Suprapubic skin (tissue), 4 donors: ENCODE measurements around the gene IL6. TPM values are rescaled to one million over a fixed set of nuclear protein-coding genes. Genes with fewer than 3 reads are reported as not detected.
A peak's percentile ranks its signal among the peaks of the same experiment; 100 is the strongest.

Experiments
- DNase-seq, 2 donors: peaks; one replicate each; pipeline ENCODE4 v3.0.0-alpha.2; 2019; ENCODE audit warnings: low spot score in 2 of 2
- H3K27ac ChIP-seq: fragments of 200-600 bp; sonication (generic); one replicate; pipeline ENCODE4 v1.5.1; 2019
- H3K27me3 ChIP-seq: fragments of 200-600 bp; sonication (generic); one replicate; pipeline ENCODE4 v1.5.1; 2019
- H3K36me3 ChIP-seq: fragments of 200-600 bp; sonication (generic); one replicate; pipeline ENCODE4 v1.5.1; 2019
- H3K4me1 ChIP-seq: fragments of 200-600 bp; sonication (generic); one replicate; pipeline ENCODE4 v1.5.1; 2019
- H3K4me3 ChIP-seq: fragments of 200-600 bp; sonication (generic); one replicate; pipeline ENCODE4 v1.5.1; 2019; ENCODE audit warnings: mild to moderate bottlenecking
- H3K9me3 ChIP-seq: fragments of 200-600 bp; sonication (generic); one replicate; pipeline ENCODE4 v1.5.1; 2019
- CTCF ChIP-seq, 2 donors: fragments of 200-600 bp in 1 of 2; fragments of 450-650 bp in 1 of 2; sonication (generic) in 1 of 2; IDR thresholded peaks; one replicate each; pipeline ENCODE4 v1.5.1; 2016 to 2019; ENCODE audit warnings: antibody characterized with exemption in 2 of 2, mild to moderate bottlenecking in 1 of 2, moderate library complexity in 1 of 2
- EP300 ChIP-seq: sonication (generic); formaldehyde crosslinking; IDR thresholded peaks from one replicate; pipeline ENCODE4 v1.6.1; 2017; ENCODE audit warnings: antibody characterized with exemption
- POLR2A ChIP-seq, 2 donors: fragments of 450-650 bp; IDR thresholded peaks; one replicate each; pipeline ENCODE4 v1.6.1; 2017; ENCODE audit warnings: antibody characterized with exemption in 2 of 2, mild to moderate bottlenecking in 2 of 2, moderate library complexity in 2 of 2
- POLR2AphosphoS5 ChIP-seq, 3 donors: sonication (generic); formaldehyde crosslinking; IDR thresholded peaks; one replicate each; pipeline ENCODE4 v1.6.1; 2017; ENCODE audit warnings: antibody characterized with exemption in 3 of 3
- WGBS: methylation state at CpG from one replicate; pipeline ENCODE4 v1.1.5; 2018; 5-methylcytosine and 5-hydroxymethylcytosine counted together
- total RNA-seq, 4 donors: library from RNA; depleted of rRNA; stranded (reverse); fragments of >200 nt; gene quantifications; one replicate each; pipeline ENCODE4 v1.1.0, GENCODE V29; 2016

Gene IL6
- total RNA-seq, 4 donors from 2014 or later, result 0.80 to 36.0 (median 6.4) TPM; not detected in 1

GRCh38 chr7:22722536-22723180 is 4.3 kb upstream of the IL6 start:
- 82% methylated on average over 6 of the region's 6 CpGs for WGBS
- H3K27me3 ChIP-seq, result no peaks in the 10 kb centered on the region
- no peak overlapping the region for H3K27ac ChIP-seq
- peaks cover 46% of the 10 kb centered on the region for H3K4me1 ChIP-seq
- H3K9me3 ChIP-seq, result no peaks in the 10 kb centered on the region
- H3K4me3 ChIP-seq, result no peak overlapping the region
- TF ChIP-seq POLR2A (IDR thresholded peaks at IDR 0.05) (no peak), CTCF (IDR thresholded peaks at IDR 0.05) (no peak), EP300 (no peak), POLR2AphosphoS5 (IDR thresholded peaks at IDR 0.05) (no peak)
- no peaks in the 10 kb centered on the region for H3K36me3 ChIP-seq
- DNase-seq, result no peak

GRCh38 chr7:22723181-22723601 is 3.8 kb upstream of the IL6 start:
- Histone ChIP-seq H3K36me3 (no peaks in the 10 kb centered on the region), H3K4me1 (peaks cover 45% of the 10 kb centered on the region), H3K27me3 (no peaks in the 10 kb centered on the region), H3K27ac (peak overlapping the region; percentile 32), H3K9me3 (no peaks in the 10 kb centered on the region), H3K4me3 (no peak overlapping the region)
- WGBS, result 22% methylated on average over 2 of the region's 2 CpGs
- TF ChIP-seq POLR2AphosphoS5 (IDR thresholded peaks at IDR 0.05) (no peak), POLR2A (IDR thresholded peaks at IDR 0.05) (no peak), EP300 (no peak), CTCF (IDR thresholded peaks at IDR 0.05) (no peak)
- DNase-seq, result peak in 1 of 2 donors; percentile 82

GRCh38 chr7:22723637-22724036 is 3.4 kb upstream of the IL6 start:
- no peak for DNase-seq
- no peak overlapping the region for H3K4me3 ChIP-seq
- H3K27ac ChIP-seq, result peak overlapping the region; percentile 32
- WGBS, result 55% methylated on average over 4 of the region's 4 CpGs
- H3K9me3 ChIP-seq, result no peaks in the 10 kb centered on the region
- H3K36me3 ChIP-seq, result no peaks in the 10 kb centered on the region
- H3K27me3 ChIP-seq, result no peaks in the 10 kb centered on the region
- TF ChIP-seq CTCF (IDR thresholded peaks at IDR 0.05) (no peak), POLR2A (IDR thresholded peaks at IDR 0.05) (no peak), EP300 (no peak), POLR2AphosphoS5 (IDR thresholded peaks at IDR 0.05) (no peak)
- H3K4me1 ChIP-seq, result peaks cover 44% of the 10 kb centered on the region

GRCh38 chr7:22724861-22725260 is 2.1 kb upstream of the IL6 start:
- 55% methylated on average over 6 of the region's 6 CpGs for WGBS
- Histone ChIP-seq H3K4me1 (peaks cover 43% of the 10 kb centered on the region), H3K27ac (no peak overlapping the region), H3K27me3 (no peaks in the 10 kb centered on the region), H3K36me3 (no peaks in the 10 kb centered on the region), H3K4me3 (no peak overlapping the region), H3K9me3 (no peaks in the 10 kb centered on the region)
- TF ChIP-seq EP300, result no peak
- TF ChIP-seq POLR2AphosphoS5 (IDR thresholded peaks at IDR 0.05), result no peak
- no peak for TF ChIP-seq CTCF (IDR thresholded peaks at IDR 0.05)
- no peak for TF ChIP-seq POLR2A (IDR thresholded peaks at IDR 0.05)
- no peak for DNase-seq

- no peaks in the 10 kb centered on the region for H3K27me3 ChIP-seq
- TF ChIP-seq POLR2A (IDR thresholded peaks at IDR 0.05) (no peak), EP300 (no peak), POLR2AphosphoS5 (IDR thresholded peaks at IDR 0.05) (no peak), CTCF (IDR thresholded peaks at IDR 0.05) (no peak)
- no peak overlapping the region for H3K27ac ChIP-seq
- no peak for DNase-seq
- H3K4me1 ChIP-seq, result peaks cover 43% of the 10 kb centered on the region
- H3K9me3 ChIP-seq, result no peaks in the 10 kb centered on the region
- no peaks in the 10 kb centered on the region for H3K36me3 ChIP-seq
- H3K4me3 ChIP-seq, result no peak overlapping the region
- WGBS, result 63% methylated on average over 9 of the region's 9 CpGs
Observed at GRCh38 chr7:22725585-22725984, 1.4 kb upstream of the IL6 start.
